Retinal pigment epithelial cell (primary cell): ENCODE results near the gene LRP2.

ENCODE experiments used
- DNase-seq: peaks from one replicate; pipeline ENCODE4 v3.0.0-alpha.2; 2010; ENCODE audit warnings: low read depth
- H3K4me3 ChIP-seq: 2 replicates; pipeline ENCODE4 v1.5.1; 2011; ENCODE audit warnings: mild to moderate bottlenecking, low read length, control low read depth, moderate library complexity
- CTCF ChIP-seq: conservative IDR thresholded peaks from 2 replicates; pipeline ENCODE4 v1.5.1; 2011; ENCODE audit warnings: low read depth, low read length, control low read depth, inconsistent platforms

Gene LRP2

GRCh38 chr2:169081551-169081950, 280.8 kb downstream of the LRP2 start:
- no peak overlapping the region for H3K4me3 ChIP-seq
- no peak for TF ChIP-seq CTCF
- DNase-seq, result peak; percentile 66

DNA sequence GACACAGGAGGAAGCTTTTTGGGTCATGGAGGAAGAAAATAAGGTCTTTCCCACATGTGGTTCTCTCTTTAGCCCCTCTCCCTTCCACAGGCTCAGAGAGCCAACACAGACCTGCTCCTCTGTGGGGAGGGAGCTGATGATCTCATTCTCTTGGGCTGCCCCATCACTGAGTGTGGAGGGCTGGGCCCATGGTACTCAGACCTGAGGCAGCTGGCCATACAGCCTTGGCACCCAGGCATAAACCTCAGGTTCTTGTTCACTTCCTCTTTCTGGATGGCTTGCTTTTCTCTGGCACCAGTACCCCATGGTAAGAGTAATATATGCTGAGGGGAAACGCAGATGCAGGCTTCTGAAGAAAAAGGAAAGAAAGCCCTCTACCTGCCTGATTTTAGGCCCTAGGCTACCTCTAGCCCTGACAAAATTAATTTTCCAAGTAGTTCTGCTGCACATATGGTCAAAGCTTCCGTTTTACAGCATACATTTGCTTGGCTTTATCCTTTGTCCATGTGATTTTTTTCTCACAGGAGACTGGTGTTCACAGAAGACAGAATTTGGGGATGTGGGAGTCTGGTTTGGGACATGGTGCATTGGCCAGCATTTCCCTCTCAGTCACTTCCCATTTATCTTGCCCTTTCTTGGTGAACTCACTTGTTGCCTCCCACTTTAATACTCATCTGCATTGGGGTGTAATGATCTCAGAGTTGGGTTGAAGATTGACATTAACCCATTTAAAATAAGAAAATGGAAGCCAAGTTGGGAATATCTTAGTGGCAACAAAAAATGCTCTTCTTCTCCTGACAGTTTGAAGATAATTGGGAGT, 281.9 kb downstream of the LRP2 start:
- H3K4me3 ChIP-seq, result no peak overlapping the region
- DNase-seq, result no peak
- no peak for TF ChIP-seq CTCF

- DNase-seq, result no peak
- H3K4me3 ChIP-seq, result no peak overlapping the region
- TF ChIP-seq CTCF, result no peak
Measured at GRCh38 chr2:169077674-169078240, 284.6 kb downstream of the LRP2 start.
